Suprapubic skin (tissue), 4 donors: ENCODE data around the gene SNX19.
A peak's percentile ranks its signal among the peaks of the same experiment; 100 is the strongest.

Source experiments
- EP300 ChIP-seq: sonication (generic); formaldehyde crosslinking; IDR thresholded peaks from one replicate; pipeline ENCODE4 v1.6.1; 2017; ENCODE audit warnings: antibody characterized with exemption
- POLR2A ChIP-seq, 2 donors: fragments of 450-650 bp; IDR thresholded peaks; one replicate each; pipeline ENCODE4 v1.6.1; 2017; ENCODE audit warnings: antibody characterized with exemption in 2 of 2, mild to moderate bottlenecking in 2 of 2, moderate library complexity in 2 of 2
- POLR2AphosphoS5 ChIP-seq, 3 donors: sonication (generic); formaldehyde crosslinking; IDR thresholded peaks; one replicate each; pipeline ENCODE4 v1.6.1; 2017; ENCODE audit warnings: antibody characterized with exemption in 3 of 3
- TF ChIP-seq, protein P1 (sequence below), 2 donors: fragments of 200-600 bp in 1 of 2; fragments of 450-650 bp in 1 of 2; sonication (generic) in 1 of 2; IDR thresholded peaks; one replicate each; pipeline ENCODE4 v1.5.1; 2016 to 2019; ENCODE audit warnings: antibody characterized with exemption in 2 of 2, mild to moderate bottlenecking in 1 of 2, moderate library complexity in 1 of 2

DNA sequence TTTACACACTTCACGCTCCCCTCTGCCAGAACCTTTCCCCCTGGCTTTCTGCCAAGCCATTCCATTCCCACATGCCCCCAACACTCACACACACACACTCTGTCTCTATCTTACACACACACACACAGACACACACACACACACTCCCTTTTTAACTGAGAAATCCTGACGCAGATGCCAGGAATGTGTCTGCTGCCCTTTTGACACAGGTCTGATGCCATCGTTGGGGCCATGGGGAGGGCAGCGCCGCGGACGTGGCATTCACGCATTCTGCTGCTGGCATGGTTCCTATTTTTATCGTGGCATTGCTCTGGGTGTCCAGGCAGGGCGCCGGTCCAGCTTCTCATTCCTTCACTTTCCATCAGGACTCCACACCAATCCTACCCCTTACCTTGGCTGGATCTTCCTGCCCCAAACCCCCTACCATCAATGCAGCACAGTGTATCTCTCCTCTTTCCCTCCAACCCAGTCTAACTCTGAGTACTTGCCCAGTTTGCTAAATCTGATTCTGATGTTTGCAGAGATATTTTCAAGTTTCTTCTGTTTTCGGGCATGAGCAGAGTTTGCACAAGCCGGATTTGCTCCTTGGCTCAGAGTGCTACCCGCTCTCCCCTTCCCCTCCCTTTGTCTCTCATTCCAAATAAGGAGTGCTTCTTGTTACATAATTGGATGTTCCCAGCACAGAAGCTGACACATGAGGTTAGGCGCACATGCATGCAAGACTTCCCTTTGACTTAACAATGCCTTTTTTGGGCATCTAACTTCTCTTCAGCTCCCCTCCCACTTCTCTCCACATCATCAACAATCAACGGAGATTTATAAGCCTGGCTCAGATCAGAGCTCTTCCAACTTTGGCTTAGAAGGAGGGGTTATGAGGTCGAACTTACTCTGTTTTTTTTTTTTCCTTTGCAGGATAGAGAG is 18.8 kb downstream of the SNX19 start:
- TF ChIP-seq POLR2A (IDR thresholded peaks at IDR 0.05): no peak
- TF ChIP-seq, protein P1, sequence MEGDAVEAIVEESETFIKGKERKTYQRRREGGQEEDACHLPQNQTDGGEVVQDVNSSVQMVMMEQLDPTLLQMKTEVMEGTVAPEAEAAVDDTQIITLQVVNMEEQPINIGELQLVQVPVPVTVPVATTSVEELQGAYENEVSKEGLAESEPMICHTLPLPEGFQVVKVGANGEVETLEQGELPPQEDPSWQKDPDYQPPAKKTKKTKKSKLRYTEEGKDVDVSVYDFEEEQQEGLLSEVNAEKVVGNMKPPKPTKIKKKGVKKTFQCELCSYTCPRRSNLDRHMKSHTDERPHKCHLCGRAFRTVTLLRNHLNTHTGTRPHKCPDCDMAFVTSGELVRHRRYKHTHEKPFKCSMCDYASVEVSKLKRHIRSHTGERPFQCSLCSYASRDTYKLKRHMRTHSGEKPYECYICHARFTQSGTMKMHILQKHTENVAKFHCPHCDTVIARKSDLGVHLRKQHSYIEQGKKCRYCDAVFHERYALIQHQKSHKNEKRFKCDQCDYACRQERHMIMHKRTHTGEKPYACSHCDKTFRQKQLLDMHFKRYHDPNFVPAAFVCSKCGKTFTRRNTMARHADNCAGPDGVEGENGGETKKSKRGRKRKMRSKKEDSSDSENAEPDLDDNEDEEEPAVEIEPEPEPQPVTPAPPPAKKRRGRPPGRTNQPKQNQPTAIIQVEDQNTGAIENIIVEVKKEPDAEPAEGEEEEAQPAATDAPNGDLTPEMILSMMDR (IDR thresholded peaks at IDR 0.05): no peak
- TF ChIP-seq EP300: peak; percentile 95
- TF ChIP-seq POLR2AphosphoS5 (IDR thresholded peaks at IDR 0.05): peak in 1 of 3 donors; percentile 7
